Hematopoietic multipotent progenitor cell treated with erythropoietin and hydrocortisone succinate and interleukin-3 and kit ligand, for 15 days (in vitro differentiated cells): ENCODE results near the gene ELAPOR1.

Source experiments
- DNase-seq: peaks from one replicate; pipeline ENCODE4 v3.0.0-alpha.2; 2015; ENCODE audit warnings: low spot score

ELAPOR1 gene, protein sequence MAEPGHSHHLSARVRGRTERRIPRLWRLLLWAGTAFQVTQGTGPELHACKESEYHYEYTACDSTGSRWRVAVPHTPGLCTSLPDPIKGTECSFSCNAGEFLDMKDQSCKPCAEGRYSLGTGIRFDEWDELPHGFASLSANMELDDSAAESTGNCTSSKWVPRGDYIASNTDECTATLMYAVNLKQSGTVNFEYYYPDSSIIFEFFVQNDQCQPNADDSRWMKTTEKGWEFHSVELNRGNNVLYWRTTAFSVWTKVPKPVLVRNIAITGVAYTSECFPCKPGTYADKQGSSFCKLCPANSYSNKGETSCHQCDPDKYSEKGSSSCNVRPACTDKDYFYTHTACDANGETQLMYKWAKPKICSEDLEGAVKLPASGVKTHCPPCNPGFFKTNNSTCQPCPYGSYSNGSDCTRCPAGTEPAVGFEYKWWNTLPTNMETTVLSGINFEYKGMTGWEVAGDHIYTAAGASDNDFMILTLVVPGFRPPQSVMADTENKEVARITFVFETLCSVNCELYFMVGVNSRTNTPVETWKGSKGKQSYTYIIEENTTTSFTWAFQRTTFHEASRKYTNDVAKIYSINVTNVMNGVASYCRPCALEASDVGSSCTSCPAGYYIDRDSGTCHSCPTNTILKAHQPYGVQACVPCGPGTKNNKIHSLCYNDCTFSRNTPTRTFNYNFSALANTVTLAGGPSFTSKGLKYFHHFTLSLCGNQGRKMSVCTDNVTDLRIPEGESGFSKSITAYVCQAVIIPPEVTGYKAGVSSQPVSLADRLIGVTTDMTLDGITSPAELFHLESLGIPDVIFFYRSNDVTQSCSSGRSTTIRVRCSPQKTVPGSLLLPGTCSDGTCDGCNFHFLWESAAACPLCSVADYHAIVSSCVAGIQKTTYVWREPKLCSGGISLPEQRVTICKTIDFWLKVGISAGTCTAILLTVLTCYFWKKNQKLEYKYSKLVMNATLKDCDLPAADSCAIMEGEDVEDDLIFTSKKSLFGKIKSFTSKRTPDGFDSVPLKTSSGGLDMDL

DNA sequence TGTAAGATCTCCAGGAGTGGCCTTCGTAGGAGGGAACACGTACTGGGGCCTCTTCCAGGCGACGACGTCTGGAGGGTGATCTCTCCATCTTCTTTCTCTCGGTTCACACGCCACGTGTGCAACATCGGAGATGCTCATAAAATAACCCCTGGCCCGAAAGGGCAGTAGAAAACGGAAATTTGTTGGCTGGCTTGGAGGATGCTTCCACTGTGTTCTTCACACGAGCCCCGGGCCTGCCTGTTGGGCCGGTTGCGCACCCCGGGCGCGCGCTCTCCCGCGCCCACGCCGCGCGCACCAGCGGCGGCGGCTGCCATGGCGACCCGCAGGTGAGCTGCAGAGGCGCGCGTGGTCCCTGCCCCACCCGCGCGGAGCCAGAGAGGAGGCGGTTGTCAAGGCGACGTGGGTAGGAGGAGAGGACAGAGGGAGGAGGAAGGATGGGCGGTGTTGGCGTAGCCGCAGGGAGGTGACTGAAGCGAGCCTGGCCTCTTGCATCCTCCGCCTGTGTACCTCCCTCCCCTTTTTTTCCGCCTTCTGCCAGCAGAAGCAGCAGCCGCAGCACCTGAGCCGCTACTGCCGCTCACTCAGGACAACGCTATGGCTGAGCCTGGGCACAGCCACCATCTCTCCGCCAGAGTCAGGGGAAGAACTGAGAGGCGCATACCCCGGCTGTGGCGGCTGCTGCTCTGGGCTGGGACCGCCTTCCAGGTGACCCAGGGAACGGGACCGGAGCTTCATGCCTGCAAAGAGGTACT lies at the start of gene ELAPOR1:
ELAPOR1 (plus strand) TSS at position 526 of the 752 bp plus-strand sequence; CDS start at position 595, 69 bp downstream.
- no peak for DNase-seq

DNA sequence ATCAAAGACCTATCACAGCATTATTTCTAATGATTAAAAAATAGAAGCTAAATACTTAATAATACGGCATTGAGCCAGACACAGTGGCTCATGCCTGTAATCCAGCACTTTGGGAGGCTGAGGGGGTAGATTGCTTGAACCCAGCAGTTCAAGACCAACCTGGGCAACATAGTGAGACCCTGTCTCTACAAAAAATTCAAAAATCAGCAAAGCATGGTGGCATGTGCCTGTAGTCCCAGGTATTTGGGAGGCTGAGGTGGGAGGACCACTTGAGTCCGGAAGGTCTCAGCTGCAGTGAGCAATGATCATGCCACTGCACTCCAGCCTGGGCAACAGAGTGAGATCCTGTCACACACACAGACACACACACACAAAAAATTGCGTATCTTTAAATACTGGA lies 48.8 kb upstream of the ELAPOR1 start:
- no peak for DNase-seq

DNA sequence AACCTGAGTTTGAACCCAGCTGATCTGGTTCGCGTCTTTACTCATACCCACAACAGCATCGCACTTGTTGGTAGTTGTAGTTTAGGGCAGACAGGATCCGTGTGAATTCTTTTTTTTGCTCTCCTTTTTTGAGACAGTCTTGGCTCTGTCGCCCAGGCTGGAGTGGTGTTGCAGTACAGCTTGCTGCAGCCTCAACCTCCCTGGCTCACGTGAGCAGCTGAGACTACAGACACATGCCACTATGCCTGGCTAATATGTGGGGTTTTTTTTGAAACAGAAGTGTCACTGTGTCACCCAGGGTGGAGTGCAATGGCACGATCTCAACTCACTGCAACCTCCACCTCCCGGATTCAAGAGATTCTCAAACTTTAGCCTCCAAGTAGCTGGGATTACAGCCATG lies 46.0 kb upstream of the ELAPOR1 start:
- no peak for DNase-seq

DNA sequence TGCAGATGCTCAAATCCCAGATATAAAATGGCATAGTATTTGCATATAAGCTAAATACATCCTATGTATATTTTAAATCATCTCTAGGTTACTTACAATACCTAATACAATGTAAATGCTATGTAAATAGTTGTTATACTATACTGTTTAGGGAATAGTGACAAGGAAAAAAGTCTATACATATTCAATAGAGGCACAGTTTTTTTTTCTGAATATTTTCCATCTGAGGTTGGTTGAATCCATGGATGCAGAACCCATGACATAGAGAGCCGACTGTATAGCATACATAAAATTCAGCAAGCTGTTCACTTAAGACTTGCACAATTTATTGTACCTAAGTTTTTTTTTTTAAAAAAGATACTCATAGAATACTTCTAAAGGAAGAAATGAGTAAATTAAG lies 44.6 kb upstream of the ELAPOR1 start:
- DNase-seq: no peak

DNA sequence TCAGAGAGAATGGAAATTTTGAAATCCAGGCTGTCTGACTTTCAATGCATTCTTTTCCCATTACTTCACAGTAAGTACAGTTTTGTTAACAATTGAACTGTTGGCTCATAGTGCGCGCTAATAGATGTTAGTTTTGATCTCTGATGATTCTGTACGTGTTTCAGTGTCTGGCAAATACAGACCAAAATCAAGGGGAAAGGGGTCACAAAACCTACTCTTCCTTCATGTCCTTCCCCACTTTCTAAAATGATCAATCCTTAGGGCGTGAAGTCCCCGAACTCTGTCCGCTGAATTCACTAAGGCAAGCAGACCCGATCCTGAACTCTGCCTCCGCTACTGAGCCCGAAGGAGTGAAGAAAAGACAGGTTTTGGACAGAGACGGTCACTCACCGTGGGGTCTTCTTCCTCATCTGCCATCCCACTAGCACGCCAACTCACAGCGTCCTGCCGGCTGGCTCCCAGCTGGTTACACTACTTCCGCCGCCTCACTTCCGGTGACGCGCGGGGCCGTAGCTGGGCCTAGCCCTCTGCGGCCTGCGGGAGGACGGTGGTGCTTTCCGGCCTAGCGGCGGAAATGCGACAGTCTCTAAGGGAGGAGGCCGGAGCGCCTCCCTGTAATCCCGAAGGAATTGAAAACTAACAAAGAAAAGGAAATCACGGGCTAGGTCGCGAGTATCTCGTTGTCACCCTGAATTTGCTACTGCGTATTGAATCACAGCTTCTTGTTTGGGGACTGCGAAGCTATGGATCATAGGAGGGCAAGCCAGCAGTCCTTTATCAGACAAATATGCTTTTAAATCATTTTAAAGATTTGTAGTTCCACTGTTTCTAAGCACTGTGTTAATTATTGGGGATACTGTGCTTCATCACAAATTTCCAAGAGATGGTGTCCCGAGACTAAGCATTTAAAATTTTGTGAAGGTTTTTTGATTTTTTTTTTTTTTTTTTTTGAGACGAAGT lies 38.1 kb upstream of the ELAPOR1 start, which contains the start of gene TAF13:
TAF13 (minus strand) TSS at position 473 of the 960 bp plus-strand sequence; CDS start at position 417, 56 bp downstream.
- DNase-seq: peak; percentile 90

DNA sequence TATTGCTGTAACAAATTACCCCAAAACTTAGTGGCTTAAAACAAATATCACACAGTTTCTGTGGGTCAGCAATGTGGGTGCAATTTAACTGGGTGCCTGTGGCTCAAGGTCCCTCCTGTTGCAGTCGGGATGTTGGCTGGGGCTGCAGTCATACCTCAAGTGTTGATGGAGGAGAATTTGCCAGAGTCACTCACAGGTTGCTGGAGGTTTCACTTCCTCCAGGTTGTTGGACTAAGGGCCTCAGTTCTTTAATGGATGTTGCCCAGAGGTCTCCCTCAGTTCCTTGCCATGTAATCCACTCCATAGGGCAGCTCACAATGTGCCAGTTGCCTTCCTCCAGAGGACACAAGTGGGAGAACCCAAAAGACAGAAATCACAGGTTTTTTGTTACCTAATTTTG lies 35.6 kb upstream of the ELAPOR1 start:
- no peak for DNase-seq

DNA sequence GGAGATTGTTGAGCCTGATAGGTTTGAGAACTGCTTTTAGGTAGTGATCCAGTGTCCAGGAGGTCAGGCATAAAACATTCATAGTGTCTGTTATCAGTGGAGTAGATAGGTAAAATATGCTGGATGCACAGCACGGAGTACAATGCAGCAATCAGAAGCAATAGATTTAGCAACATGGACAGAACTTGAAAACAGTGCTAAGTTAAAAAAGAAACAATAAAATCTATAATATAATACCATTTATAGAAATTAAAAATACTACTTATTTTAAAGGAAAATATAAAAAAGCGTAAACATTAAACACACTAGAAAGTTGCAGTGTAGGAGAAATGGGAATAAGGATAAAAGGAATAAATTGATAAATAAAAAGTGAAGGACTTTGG lies 34.7 kb upstream of the ELAPOR1 start:
- DNase-seq: no peak

DNA sequence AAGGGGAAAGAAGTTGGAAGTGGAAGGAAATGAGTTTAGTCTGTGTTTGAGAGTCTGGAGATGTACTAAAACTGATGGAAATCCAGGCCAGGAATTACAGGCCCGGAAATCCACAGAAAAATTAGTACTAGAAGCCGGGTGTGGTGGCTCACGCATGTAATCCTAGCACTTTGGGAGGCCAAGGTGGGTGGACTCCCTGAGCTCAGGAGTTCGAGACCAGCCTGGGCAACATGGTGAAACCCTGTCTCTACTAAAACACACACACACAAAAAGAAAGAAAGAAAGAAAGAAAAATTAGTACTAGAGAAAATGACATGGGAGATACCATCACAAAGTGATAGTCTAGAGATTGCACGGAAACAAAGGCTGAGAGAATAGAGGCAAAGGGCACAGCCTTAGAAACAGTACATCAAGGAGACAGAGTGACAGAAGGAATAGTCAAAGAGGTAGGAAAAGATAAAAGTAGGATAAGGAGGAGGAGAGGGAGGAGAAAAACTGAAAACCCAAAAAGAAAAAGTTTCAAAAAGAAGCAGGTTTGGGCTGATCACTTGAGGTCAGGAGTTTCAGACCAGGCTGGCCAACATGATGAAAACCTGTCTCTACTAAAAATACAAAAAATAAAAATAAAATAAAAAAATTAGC lies 33.4 kb upstream of the ELAPOR1 start:
- DNase-seq: no peak

DNA sequence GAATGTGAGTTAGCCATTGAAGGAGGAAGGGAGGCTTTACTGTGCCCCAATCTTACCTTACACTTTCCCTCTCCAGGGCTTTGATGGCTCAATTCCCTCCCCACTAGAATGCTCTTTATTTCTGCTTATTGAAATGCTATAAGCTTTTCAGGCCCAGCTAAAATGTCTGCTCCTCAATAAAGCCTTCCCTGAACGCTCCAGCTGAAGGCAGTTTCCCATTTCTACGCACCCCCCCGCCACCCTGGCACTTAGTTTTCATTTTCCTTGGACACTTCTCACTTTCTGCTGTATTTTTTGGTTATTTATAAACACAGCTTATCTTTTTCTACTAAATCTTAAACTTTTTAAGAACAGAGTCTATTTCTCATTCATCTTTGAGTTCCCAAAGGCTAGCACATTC lies 30.4 kb upstream of the ELAPOR1 start:
- DNase-seq: no peak

DNA sequence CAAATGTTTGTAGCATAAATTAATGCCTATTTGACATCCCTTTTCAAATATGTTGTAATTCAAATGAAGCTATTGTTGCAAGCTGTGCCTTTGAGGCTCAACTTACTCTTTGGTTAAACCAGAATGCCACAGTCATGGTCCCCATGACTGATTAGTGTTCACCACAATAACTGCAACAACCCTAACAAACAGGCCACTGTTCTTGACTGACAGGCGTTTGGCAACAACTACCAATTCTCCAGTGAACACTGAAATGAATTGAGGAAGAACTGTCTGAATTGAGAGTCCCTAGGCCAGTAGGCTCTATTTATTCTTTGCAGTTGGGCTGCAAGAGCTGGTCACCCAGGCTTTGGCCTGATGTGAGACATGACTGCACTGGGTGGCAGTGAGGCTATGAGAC lies 30.0 kb upstream of the ELAPOR1 start:
- DNase-seq: no peak

DNA sequence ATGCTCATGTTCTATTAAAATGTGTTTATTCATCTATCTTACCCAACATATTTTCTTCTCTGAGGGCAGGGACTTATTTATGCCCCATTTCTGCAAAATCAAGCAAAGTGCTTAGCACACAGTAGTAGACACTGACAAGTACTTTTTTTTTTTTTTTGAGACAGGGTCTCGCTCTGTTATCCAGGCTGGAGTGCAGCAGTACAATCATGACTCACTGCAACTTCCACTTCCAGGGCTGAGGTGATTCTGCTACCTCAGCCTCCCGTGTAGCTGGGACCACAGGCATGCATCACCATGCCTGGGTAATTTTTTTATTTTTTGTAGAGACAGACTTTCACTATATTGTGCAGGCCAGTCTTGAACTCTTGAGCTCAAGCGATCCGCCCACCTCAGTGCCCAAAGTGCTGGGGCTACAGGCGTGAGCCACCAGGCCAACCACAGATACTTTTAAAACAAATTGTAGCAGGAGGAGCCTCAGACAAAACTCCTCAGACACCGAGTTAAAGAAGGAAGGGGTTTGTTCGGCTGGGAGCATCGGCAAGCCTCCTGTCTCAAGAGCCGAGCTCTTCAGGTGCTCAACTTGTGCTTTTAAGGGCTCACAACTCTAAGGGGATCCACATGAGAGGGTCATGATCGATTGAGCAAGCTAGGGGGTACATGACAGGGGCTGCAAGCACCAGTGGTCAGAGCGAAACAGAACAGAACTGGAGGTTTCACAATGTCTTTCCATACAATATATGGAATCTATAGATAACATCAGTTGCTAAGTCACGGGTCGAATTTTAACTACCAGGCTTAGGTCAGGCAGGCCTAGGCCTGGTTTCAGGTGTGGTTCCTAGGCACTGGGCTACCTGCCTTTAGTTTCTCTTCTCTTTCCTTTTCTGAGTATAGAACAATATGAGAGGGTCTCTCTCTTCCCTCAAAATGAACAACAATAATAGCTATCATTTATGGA lies 29.1 kb upstream of the ELAPOR1 start:
- DNase-seq: no peak

DNA sequence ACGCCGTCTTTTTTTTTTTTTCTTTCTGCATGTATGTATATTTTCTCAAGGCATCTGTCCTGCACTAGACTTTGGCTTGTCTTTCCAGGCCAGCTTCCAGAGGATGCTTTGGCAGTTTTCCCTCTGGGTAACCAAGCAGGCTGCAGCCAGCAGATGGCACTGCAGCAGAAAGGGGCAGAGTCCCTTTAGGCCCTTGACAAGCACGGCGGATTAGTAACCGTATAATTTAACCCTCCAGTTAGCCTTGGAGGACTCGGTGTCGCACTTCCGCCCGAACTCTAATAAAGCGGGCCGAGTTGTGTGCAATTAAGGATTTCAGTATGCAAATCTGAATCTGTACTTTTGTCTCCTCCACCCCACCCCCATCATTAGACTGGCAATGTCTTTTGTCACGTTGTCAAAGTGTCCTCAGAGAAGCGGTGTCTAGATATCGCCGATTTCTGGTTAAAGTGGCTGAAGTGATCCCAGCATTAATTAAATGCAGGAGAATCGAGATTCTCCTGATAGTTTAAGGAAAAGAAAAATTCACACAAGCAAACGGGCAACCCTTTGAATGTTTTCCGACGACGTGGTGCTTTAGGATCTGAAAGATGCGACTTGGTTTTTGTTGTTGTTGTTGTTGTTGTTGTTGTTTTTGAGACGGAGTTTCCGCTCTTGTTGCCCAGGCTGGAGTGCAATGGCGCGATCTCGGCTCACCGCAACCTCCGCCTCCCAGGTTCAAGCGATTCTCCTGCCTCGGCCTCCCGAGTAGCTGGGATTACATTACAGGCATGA lies 24.5 kb upstream of the ELAPOR1 start:
- peak; percentile 69 for DNase-seq

DNA sequence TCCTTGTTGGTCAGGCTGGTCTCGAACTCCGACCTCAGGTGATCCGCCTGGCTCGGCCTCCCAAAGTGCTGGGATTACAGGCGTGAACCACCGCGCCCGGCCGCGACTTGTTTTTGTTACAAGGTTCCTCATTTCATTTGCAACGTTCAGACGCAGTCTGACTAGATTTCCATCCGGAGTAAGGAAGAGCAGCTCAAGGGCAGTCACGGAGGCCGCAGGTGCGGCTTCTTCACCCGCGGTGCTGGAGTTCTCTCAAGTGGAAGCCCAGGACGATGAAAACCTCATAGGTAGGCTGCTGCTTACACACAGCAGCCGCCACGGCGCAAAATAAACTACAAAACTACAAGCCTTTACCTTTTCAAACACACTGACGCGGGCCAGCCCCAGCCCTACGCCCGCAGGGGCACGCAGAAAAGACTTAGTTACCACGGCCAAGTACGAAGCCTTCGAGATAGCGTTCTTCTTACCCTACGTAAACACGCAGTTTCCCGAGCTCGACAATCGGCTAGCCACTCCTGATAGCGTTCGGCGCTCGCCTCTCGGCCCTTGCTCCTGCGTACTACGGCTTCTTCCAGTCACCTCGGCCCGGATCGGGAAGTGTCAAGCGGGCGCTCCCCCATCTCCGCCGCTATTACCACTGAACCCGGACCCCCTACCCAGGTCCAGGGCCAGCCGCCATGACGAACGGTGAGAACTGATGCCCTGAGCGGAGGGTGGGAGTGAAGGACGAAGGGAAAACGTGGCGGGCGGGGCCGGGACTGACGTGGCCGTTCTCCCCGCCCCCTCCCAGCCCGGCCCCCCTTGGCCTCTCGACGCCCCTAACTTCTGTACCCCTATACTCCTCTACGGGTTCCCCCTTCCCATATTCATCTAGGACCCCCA lies 23.5 kb upstream of the ELAPOR1 start, which contains the start of gene TMEM167B:
TMEM167B (plus strand) TSS at position 569 of the 882 bp plus-strand sequence; CDS start at position 678, 109 bp downstream.
- peak; percentile 94 for DNase-seq

DNA sequence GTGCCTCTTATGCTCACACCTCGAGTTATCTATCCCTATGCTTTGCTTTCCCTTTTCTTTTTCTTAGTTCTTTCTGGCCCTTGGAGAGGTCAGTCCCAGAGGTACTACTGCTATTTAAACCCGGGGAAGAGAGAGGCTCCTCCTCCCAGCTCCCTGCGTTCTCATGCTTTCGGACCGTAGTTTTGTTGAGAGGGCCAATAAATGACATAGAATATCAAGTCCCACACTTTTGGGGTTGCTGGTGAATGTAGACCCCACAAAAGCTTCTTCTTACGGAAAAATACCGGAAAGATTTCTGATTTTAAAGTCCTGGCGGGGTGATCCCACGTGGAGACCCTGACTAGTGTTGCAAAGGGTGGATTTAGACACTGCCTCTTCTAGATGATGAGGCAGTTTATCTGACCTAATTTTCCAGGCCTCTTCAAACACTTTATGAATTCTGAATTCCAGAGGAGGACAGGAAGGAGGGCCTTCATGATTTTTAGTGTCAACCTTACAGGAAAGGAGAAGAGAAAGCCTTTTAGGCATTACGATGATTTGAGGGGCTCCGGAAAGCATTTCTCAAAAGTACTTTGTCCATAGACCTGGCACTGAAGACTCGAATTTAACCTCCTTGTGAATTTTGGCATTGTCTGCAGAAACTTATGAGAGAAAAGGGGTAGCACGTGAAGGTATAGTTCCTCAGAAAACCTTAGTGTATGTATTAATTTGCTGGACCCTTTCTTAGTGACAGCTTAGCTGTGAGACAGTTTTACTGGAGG lies 22.7 kb upstream of the ELAPOR1 start:
- no peak for DNase-seq

DNA sequence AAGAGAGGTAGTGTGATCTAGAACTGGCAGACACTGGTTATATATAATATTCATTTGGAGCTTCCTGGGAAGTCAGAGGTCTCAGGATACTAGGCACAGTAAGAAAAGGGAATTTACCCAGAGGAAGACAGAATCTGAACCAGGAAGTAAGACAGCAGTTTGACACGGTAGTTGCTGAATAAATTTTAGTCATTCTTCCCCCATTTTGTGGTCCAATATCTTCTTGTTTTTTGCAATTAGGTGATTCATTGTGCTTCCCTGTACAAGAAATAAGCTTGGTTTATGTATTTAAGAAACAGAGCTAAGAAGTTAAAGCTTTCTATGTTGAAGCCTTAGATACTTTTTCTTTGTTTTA lies 22.1 kb upstream of the ELAPOR1 start:
- peak; percentile 14 for DNase-seq

DNA sequence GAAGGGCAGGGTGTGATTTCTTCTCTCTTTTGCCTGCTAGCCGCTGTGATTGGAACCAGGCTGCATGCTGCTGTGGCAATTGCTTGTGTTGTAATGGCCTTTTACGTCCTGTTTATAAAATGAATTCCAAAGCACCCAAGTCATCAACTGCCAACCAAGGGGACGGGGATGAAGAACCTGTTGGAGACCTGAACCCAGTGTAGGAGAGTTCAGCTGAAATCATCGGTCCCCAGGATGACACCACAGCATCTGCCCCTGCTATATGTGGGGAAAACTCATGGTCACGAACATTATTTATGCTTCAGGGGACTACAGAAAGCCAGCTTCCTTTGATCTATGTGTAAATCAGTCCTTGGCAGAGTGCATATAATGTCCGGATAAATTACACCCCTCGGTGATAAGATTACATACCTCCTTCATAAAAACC lies 19.5 kb upstream of the ELAPOR1 start:
- no peak for DNase-seq
